HG03460 (cell line): ENCODE results near the gene ZDHHC1.

Experiments
- ATAC-seq: cut with Tn5 transposase; IDR thresholded peaks from one replicate; pipeline ENCODE4 v1.9.1; 2021; ENCODE audit not compliant: unreplicated experiment

The ZDHHC1 gene

GRCh38 chr16:67411339-67411738 lies 4.9 kb downstream of the ZDHHC1 start:
- no peak for ATAC-seq

- ATAC-seq = no peak
These were observed 6.6 kb downstream of the ZDHHC1 start for GRCh38 chr16:67409631-67410030.

GRCh38 chr16:67407788-67408452 lies 8.4 kb downstream of the ZDHHC1 start:
- no peak for ATAC-seq

DNA sequence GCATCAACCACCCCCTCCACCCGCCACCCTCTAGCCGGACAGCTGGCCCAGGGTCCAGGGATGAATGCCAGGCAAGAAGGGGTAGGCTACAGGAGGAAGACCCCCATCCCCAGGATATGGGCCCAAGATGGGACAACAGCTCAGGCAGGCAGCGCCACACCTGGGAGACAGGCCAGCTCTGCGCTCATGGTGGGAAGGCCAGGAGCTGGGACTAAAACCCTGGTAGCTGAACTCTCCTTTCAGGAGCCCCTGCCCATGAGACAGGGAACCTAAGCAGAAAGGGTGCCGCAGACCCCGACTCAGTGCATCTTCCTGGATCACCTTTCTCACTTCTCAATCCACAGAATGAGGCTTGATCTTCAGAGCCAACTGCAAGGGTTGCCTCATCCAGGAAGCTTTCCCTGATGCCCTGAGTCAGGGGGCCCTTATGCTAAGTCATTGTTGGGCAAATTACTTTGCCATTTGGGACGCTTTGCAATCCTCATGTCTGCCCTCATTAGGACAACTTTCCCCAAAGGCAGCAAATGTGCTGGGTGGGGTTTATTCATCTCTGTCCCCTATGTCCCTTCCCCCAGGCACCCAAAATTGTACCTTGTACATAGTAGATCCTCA lies 9.0 kb downstream of the ZDHHC1 start:
- ATAC-seq = no peak

DNA sequence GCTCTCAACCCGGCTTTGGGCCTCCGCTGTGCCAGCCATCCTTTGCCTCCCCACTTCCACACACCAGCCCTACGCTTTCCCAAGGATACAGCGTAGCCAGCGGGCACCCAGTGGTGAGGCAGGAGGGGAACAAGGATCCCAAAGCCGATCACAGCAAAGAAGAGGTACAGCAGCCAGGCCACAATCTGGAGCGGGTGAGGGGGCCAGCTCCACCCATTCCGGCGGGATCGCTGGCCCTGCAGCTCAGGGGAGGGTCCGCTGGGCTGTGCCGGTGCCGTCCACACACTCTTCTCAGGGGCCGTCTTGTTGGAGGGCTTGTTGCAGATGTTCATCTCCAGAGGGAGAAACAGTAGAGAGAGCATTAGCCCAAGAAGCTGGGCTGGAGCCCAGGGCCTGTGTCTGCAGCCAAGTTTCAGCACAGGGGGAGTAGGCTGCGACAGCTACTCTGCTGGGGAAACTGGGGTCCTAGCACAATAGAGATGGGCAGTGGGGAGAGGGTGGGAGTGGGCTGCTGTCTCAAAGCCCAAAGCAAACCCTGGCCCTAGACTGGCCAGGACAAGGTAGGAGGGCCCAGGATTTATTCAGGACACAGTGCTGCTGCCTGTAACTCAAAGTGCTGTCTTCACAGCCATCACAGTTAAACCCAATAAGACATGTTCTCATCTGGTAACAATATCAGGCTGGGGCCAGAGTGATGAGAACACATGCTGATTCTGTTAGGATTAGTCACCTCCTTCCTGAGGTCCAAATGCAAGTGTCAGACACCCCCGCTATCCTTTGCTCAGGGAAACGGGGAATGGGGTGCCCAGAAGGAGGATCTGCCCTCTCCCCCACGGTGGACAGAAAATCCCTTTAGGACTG lies 9.9 kb downstream of the ZDHHC1 start:
- no peak for ATAC-seq

DNA sequence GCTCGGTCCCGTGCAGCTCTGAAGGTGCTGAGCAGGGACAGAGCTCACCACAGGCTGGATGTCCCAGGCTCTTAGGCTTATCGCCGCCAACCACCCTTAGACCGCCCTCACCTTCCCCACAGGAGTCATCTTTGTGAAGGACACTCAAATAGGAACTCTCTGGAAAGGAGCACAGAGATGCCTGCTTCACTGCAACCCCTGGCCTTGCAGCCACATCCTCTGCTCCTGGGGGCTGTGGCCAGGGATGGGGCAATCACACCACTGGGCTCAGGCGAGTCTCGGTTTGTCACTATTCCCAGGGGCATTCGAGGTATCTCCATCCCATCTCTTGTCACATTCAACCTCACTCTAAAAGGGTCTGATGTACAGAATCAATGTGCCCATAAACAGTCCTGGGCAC lies 10.9 kb downstream of the ZDHHC1 start:
- ATAC-seq = no peak

- no peak for ATAC-seq
These were observed 11.5 kb downstream of the ZDHHC1 start for GRCh38 chr16:67404740-67405226.

DNA sequence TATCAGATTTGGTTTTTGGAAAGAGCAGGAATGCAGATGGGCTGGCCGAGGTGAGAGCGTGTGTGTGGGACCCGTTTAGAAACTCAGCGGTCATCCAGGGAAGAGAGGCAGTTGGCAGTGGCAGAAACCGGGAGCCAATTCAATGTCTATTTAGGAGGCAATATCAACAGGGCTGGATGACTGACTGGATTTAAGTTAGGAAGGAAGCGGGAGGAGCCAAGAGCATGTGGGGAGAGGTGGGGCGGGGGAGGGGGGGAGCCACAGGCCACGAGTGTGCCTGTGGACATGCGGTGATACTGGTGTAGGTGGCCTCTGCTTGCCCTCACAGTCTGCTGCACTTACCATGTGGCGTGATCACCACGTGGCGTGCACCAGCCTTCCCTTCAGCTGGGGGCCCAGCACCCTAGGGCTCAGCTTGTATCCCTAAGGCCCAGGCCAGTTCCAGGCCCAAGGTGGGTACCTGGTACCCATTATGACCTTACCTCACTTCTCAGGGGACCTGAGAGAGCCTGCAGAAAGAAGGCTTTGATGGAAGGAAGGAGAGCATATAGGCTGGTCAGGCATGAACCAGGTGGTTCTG lies 12.2 kb downstream of the ZDHHC1 start:
- no peak for ATAC-seq

DNA sequence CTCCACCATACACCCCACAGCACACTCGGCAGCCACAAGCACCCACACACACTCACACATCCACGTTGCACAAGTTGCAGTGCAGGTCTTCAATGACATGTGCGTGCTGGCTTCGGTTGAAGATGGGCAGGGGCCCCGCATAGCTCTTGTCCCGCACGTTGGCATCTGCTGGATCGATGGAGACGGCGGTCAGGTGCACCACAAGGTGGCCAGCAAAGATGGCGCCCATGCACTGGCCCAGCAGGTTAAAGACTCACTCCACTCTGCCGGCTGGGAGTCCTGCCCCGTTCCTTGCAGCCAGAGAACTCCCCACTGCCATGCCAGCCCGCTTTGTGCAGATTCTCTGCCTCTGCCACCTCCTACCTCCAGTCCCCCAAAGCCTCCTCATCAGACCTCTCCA lies 15.4 kb downstream of the ZDHHC1 start:
- no peak for ATAC-seq

GRCh38 chr16:67399749-67400704 lies 16.2 kb downstream of the ZDHHC1 start:
- no peak for ATAC-seq

DNA sequence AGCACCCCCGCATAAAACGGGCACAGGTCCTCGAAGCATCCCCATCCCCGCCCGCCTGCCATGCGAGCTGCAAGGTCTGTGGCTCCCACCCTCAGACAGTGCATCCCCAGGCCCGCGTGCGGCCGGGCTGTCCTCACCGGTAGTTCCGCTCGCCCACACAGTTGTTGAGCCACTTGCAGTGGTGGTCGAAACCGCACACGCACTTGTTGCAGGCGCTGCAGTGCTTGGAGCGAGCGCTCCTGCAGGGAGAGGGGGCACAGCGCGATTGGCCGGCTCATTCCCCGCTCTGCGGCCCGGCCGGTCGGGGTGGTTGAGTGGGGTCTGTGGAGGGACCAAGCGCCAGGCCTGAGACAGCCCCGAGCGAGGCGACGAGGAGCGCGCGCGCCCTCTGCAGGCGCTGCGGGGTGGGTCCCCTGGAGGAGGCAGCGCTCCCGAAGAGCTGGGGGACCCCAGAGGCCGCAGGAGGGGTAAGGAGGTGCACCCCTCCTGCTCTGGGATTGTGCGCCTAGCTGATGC lies 17.0 kb downstream of the ZDHHC1 start:
- ATAC-seq = no peak

DNA sequence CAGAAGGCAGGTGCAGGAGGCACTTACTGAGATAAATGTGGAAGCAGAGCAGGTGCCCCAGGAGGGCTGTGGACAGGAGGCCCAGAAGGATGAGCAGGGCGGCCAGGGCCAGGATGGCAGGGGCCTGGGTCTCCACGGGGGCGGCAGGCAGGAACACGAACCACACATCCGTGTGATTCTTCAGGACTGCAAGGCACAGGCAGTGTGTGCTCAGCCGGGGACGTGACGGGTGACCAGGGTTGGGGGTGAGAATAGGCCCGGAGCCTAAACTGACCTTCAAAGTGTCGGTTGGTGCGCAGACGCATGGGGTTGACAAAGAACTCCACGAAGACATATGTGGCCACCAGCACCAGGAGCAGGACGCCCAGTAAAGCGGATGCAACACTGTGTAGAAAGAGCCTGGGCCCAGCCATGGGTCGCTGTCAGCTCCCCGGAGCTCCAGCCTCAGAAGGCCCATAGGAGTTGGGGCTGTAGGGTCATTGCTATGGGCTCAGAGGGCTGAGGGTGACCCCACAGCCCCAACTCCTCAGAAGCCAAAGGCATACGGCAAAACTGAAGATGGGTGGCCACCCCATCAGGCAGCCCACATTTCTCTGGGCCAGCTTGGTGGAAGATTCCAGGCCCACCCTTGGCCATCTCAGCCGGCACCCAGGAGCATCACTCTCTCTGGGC lies 17.6 kb downstream of the ZDHHC1 start:
- no peak for ATAC-seq

GRCh38 chr16:67397812-67398545 lies 18.3 kb downstream of the ZDHHC1 start:
- no peak for ATAC-seq

DNA sequence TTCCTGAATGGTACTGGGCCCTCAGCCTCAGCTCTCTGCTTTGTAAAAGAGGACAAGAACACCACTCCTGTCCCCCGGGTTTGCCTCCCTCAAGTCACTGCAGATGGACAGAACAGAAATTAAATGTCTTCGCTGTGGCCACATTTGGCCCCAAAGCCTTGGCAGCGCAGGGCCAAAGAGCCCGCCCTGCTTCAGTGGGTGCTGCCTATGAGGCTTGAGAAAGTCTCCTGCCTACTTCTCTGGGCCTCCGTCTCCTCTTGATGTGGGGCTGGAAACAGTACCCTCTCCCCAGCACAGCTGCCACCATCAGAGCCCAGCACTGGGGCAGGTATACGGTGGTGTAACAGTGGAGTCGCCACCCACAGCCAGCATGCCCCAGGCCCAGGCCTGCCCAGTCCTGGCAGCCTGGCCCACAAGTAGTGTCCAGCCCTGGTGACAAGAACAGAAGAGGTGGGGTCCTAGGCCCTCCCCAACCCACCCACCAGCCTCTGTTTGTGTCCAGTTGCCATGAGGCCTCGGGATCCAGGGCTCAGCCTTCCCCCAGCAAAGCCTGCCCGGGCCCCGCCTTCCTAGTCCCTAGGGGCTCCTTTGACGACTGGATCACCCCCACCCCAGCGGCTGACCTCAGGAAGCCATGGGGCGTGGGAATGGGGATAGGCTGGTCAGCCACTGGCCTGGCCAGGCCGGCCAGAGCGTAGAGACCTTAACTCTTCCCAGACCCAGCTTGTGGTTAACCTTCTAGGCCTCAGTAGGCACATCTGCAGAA lies 19.1 kb downstream of the ZDHHC1 start:
- no peak for ATAC-seq

DNA sequence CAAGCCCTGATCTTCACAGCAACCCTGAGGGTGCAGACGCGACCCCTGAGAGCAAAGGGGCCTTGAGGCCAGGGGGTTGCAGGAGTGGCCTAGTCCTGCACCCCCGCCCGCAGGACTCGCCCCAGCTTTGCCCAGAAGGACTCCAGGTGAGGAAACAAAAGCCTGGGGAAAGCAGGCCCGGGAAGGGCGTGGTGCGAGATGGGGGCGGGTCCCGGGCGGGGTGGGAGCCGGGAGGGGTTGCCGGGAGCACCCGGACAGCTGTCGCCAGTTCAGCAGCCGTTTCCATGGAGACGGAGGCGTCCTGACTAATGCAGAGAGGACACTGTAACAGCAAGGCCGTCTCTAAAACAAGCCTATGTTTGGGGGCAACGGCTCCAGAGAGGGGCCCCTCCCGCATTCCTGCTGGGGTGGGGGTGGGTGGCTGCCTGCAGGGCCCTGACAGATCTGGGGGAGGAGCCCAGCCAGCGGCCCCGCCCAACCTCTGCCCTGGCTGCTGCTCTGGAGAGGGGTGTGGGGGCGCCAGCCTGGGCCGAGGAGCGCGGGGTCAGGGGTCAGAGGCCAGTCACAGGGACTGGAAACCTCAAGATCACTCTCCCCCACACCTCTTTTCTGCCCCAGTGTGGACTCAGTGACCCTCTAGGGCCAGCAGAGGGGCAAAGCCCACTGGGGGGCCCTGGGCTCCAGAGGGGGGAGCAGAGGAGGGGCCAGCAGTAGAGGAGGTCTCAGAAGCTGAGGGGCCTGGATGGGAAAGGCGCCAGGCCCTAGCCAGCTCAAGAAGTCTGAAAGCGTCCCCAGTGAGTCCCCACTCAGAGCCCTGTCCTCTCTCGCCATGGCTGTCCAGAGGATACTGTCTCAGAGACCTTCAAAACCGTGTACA lies 19.9 kb downstream of the ZDHHC1 start:
- ATAC-seq = no peak

GRCh38 chr16:67395458-67396158 lies 20.7 kb downstream of the ZDHHC1 start:
- ATAC-seq = no peak

GRCh38 chr16:67395105-67395457 lies 21.2 kb downstream of the ZDHHC1 start:
- ATAC-seq = no peak
